Measurements from ENCODE around the gene UCN. TPM values are rescaled to one million over a fixed set of nuclear protein-coding genes. Genes with fewer than 3 reads are reported as not detected.

Gene UCN
- total and polyA plus RNA-seq, 2 of the 4 experiments (the other 2 are of a cell fraction) = 0.22 TPM; not detected in 1

GRCh38 chr2:27306136-27306535 is 2.1 kb downstream of the UCN start:
- BruUV-seq (replicated peaks) = no TSS peak
- Histone ChIP-seq H3K4me1 (ENCODE audit: control insufficient read depth, insufficient read depth, low read length) (no peaks in the 10 kb centered on the region; the same call in 1 of the 2 replicates), H3K9me1 (ENCODE audit: insufficient read depth, low read length) (no peaks in the 10 kb centered on the region; the same call in 1 of the 2 replicates), H3K56ac (ENCODE audit: extremely low read depth, insufficient read depth, low read length) (no peak overlapping the region), H2BK15ac (ENCODE audit: low read depth, low read length) (no peak overlapping the region), H4K8ac (ENCODE audit: low read depth in 2 of 2, low read length in 2 of 2) (no peak overlapping the region), H3K4me3 (ENCODE audit: insufficient read depth, low read depth, low read length) (no peak overlapping the region), H2AK5ac (ENCODE audit: low read depth, low read length) (no peak overlapping the region), H3K23ac (ENCODE audit: low read depth, low read length) (no peak overlapping the region), H3K18ac (ENCODE audit: low read depth, low read length) (no peak overlapping the region), H3K79me1 (ENCODE audit: low read depth in 1 of 2, low read length in 2 of 2) (no peaks in the 10 kb centered on the region), H4K5ac (ENCODE audit: low read depth, low read length) (no peak overlapping the region), H2AK9ac (replicated peaks; ENCODE audit: low read depth, low read length, poor library complexity) (no peak overlapping the region), H3K4me2 (ENCODE audit: low read depth, low read length) (no peak overlapping the region), H3K27ac (ENCODE audit: insufficient read depth, low read length) (no peak overlapping the region), H2AFZ (replicated peaks; ENCODE audit: low read length, poor library complexity) (no peak overlapping the region), H3K36me3 (ENCODE audit: control insufficient read depth, insufficient read depth, low read length) (peaks cover 8% of the 10 kb centered on the region), H4K20me1 (ENCODE audit: insufficient read depth, low read length) (peaks cover 10% of the 10 kb centered on the region), H2BK5ac (ENCODE audit: low read depth, low read length, poor library complexity, severe bottlenecking) (no peak overlapping the region), H4K91ac (ENCODE audit: insufficient read depth, low read depth, low read length) (no peak overlapping the region), H3K4ac (ENCODE audit: low read depth, low read length) (no peak overlapping the region), H3K9me3 (ENCODE audit: control insufficient read depth, insufficient read depth, low read length) (no peaks in the 10 kb centered on the region; the same call in 1 of the 2 replicates), H3K14ac (replicated peaks; ENCODE audit: low read depth, low read length) (no peak overlapping the region), H3K27me3 (ENCODE audit: control insufficient read depth, insufficient read depth, low read length) (peaks cover 41% of the 10 kb centered on the region), H2BK120ac (ENCODE audit: low read depth, low read length) (no peak overlapping the region), H3K9ac (ENCODE audit: low read depth, low read length) (no peak overlapping the region), H2BK20ac (ENCODE audit: low read depth, low read length) (no peak overlapping the region)
- CTCF ChIA-PET = no interaction called here
- dilution Hi-C loops (cut with HindIII; ENCODE audit: low sequenced_read_pairs, unreplicated experiment) (no loop called here), in situ Hi-C loops (cut with MboI; ENCODE audit: low sequenced_read_pairs) (no loop called here), intact Hi-C loops (cut with micrococcal nuclease) (no loop called here)
- DNase-seq = no peak
- 32% methylated on average over 5 of the region's 26 CpGs; no CpG with 5 or more reads in 1 of the 2 experiments for WGBS, 2 experiments (ENCODE audit: extremely low coverage in 2 of 2, insufficient read length in 1 of 2)
- POLR2A ChIA-PET (ENCODE audit: unreplicated experiment) = no interaction called here
- no peak for TF ChIP-seq CHD1 (IDR thresholded peaks at IDR 0.05; ENCODE audit: low read depth, low read length)
- no peak for TF ChIP-seq MAFK (IDR thresholded peaks at IDR 0.05; ENCODE audit: low read depth, low read length)
- TF ChIP-seq POLR2A (IDR thresholded peaks at IDR 0.05; ENCODE audit: low read depth, low read length) = no peak
- no peak for TF ChIP-seq USF2 (IDR thresholded peaks at IDR 0.05; ENCODE audit: low read depth, low read length)
- TF ChIP-seq MAZ (IDR thresholded peaks at IDR 0.05; ENCODE audit: borderline replicate concordance, low read depth, low read length) = no peak
- TF ChIP-seq CTCF (conservative IDR thresholded peaks at IDR 0.05; ENCODE audit: low read depth, low read length) = no peak
- no peak for TF ChIP-seq RAD21 (IDR thresholded peaks at IDR 0.05; ENCODE audit: low read length)
- TF ChIP-seq NFE2L2 (IDR thresholded peaks at IDR 0.05; ENCODE audit: low read depth, low read length) = no peak
- no peak for TF ChIP-seq RCOR1 (IDR thresholded peaks at IDR 0.05; ENCODE audit: insufficient replicate concordance, low read length)
- no peak for TF ChIP-seq SMC3 (IDR thresholded peaks at IDR 0.05; ENCODE audit: low read depth, low read length)
- TF ChIP-seq MXI1 (IDR thresholded peaks at IDR 0.05; ENCODE audit: borderline replicate concordance, low read depth, low read length) = no peak
- TF ChIP-seq BHLHE40 (IDR thresholded peaks at IDR 0.05; ENCODE audit: low read depth, low read length) = no peak
- no peak for TF ChIP-seq FOS (IDR thresholded peaks at IDR 0.05; ENCODE audit: low read depth, low read length)
- TF ChIP-seq ELK1 (IDR thresholded peaks at IDR 0.05; ENCODE audit: borderline replicate concordance, low read depth, low read length) = no peak
- ATAC-seq (ENCODE audit: low read depth) = no peak

All from IMR-90 (cell line).